T follicular helper cell (primary cell): ENCODE measurements around the gene RPRD2.
A peak's percentile ranks its signal among the peaks of the same experiment; 100 is the strongest.

Experiments
- DNase-seq: peaks from one replicate; pipeline ENCODE4 v3.0.0-alpha.2; 2020; ENCODE audit warnings: low read depth

RPRD2 gene

GRCh38 chr1:150514913-150515327 lies 151.0 kb downstream of the RPRD2 start:
- DNase-seq: no peak

DNA sequence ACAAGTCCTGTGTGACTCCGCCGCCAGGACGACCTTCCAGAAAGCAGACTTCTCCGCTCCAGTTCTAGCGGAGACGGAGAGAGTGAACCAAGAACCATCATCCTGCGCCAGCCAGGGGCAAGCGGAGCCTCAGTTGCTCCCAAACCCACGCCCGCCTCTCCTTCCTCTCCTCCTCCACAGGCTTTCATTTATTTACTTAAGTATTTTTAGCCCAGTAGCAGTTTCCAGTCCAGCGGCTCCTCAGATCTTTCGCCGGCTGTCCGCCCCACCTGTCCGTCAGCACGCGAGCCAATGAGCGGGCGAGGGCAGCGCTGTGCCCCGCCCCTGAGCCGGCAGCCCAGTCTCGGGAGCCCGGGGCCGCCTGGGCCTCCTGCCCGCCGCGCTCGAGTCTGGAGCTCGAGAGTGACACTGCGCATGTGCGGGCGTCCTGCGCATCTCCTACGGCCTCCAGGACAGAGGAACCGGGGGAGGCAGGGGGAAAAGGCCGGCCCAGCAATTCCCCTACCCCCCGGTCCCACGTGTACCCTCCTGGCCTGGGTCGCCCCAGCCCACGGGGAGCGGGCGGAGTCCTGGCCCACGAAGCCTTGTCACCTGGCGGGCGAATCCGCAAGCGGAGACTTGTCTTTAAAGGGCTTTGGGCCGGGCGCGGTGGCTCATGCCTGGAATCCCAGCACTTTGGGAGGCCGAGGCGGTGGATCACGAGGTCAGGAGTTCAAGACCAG lies 151.5 kb downstream of the RPRD2 start, which contains the start of gene FALEC:
TSS of gene FALEC (plus strand) at position 425 of the 722 bp plus-strand sequence.
- peak; percentile 81 for DNase-seq

GRCh38 chr1:150516050-150516591 lies 152.2 kb downstream of the RPRD2 start:
- DNase-seq: no peak

GRCh38 chr1:150516616-150517015 lies 152.7 kb downstream of the RPRD2 start:
- no peak for DNase-seq

GRCh38 chr1:150521196-150521968 lies 157.4 kb downstream of the RPRD2 start:
- DNase-seq: no peak

GRCh38 chr1:150525348-150525747 lies 161.4 kb downstream of the RPRD2 start:
- DNase-seq: no peak
